Mesothelial cell of epicardium (in vitro differentiated cells): ENCODE measurements around the gene CD47. TPM values are rescaled to one million over a fixed set of nuclear protein-coding genes. Genes with fewer than 3 reads are reported as not detected.

Source experiments
- DNase-seq, 2 experiments: peaks; one replicate each; pipeline ENCODE4 v3.0.0; 2021; ENCODE audit warnings: low spot score in 2 of 2; ENCODE audit not compliant: unreplicated experiment in 2 of 2
- H3K27ac Mint-ChIP-seq: 2 replicates; pipeline ENCODE4 v1.8.0; 2021; ENCODE audit warnings: mixed read lengths
- H3K27me3 Mint-ChIP-seq: 2 replicates; pipeline ENCODE4 v1.8.0; 2021; ENCODE audit warnings: low read depth, mixed read lengths
- H3K36me3 Mint-ChIP-seq: 2 replicates; pipeline ENCODE4 v1.8.0; 2021; ENCODE audit warnings: mixed read lengths
- H3K4me1 Mint-ChIP-seq: 2 replicates; pipeline ENCODE4 v1.8.0; 2021; ENCODE audit warnings: mixed read lengths
- H3K4me3 Mint-ChIP-seq: 2 replicates; pipeline ENCODE4 v1.8.0; 2021; ENCODE audit warnings: mild to moderate bottlenecking, moderate library complexity, mixed read lengths
- H3K9me3 Mint-ChIP-seq: 2 replicates; pipeline ENCODE4 v1.8.0; 2021; ENCODE audit warnings: mixed read lengths
- CTCF ChIP-seq: fragments of 200-600 bp; sonication (generic); IDR thresholded peaks from one replicate; pipeline ENCODE4 v1.5.0; 2021; ENCODE audit warnings: antibody characterized with exemption; ENCODE audit not compliant: unreplicated experiment
- total RNA-seq: library from RNA; stranded (reverse); gene quantifications from 3 replicates; pipeline ENCODE4 v1.2.1, GENCODE V29; 2021

CD47 gene
- total RNA-seq, 1 donor from 2014 or later, result 174 TPM

DNA sequence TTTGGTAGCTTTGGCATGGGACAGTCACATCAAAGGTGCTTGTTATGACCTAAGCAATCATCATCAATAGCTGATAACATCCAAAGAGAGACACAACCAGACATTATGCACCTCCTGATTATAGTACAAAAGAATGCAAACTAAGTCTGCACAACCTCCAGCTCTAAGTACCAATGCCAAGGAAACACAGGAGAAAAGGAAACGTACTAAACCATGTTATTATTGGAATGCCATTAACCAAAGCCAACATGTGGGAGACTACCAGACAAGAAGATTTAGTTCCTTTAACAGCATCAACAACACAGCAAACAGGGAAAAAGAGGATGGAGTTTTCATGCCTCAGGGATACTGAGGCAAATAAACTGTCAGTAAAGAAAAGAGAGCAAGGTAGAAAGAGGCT, 61.4 kb downstream of the CD47 start:
- Mint-ChIP-seq H3K27me3 (no peaks in the 10 kb centered on the region), H3K27ac (no peak overlapping the region), H3K4me3 (no peak overlapping the region), H3K9me3 (peaks cover 7% of the 10 kb centered on the region), H3K36me3 (peaks cover 5% of the 10 kb centered on the region), H3K4me1 (peaks cover 26% of the 10 kb centered on the region)
- no peak for DNase-seq
- no peak for TF ChIP-seq CTCF

DNA sequence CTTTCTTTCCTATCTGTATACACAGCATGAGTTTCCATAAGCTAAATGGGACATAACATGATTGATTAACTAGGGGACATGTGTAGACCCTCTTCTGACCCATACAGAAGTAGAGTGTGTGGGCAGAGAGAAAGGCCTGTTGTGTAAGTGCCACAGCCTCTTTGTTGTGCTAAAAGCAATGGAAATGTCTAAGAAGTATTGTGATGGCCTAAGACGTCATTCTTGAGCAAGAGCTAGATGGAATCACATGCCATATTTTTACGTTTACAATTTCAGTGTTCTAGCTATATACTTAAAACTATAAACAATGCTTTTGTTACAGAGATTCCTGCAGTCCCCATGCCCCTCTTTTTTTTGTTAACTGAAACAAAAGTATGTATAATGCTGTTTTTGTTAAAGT, 61.9 kb downstream of the CD47 start:
- Mint-ChIP-seq H3K36me3 (peaks cover 5% of the 10 kb centered on the region), H3K27me3 (no peaks in the 10 kb centered on the region), H3K4me1 (peaks cover 29% of the 10 kb centered on the region), H3K9me3 (peaks cover 7% of the 10 kb centered on the region), H3K27ac (no peak overlapping the region), H3K4me3 (no peak overlapping the region)
- no peak for DNase-seq
- TF ChIP-seq CTCF, result no peak

- Mint-ChIP-seq H3K36me3 (peaks cover 5% of the 10 kb centered on the region), H3K27me3 (no peaks in the 10 kb centered on the region), H3K27ac (no peak overlapping the region), H3K4me1 (peaks cover 18% of the 10 kb centered on the region), H3K9me3 (peaks cover 11% of the 10 kb centered on the region), H3K4me3 (no peak overlapping the region)
- no peak for TF ChIP-seq CTCF
- no peak for DNase-seq
Measured at GRCh38 chr3:108025177-108025576, 65.7 kb downstream of the CD47 start.

- Mint-ChIP-seq H3K36me3 (peaks cover 5% of the 10 kb centered on the region), H3K4me1 (peaks cover 11% of the 10 kb centered on the region), H3K9me3 (peaks cover 11% of the 10 kb centered on the region), H3K27me3 (no peaks in the 10 kb centered on the region), H3K27ac (no peak overlapping the region), H3K4me3 (no peak overlapping the region)
- TF ChIP-seq CTCF, result no peak
- DNase-seq, result no peak
Measured at GRCh38 chr3:108024146-108024850, 66.5 kb downstream of the CD47 start.

DNA sequence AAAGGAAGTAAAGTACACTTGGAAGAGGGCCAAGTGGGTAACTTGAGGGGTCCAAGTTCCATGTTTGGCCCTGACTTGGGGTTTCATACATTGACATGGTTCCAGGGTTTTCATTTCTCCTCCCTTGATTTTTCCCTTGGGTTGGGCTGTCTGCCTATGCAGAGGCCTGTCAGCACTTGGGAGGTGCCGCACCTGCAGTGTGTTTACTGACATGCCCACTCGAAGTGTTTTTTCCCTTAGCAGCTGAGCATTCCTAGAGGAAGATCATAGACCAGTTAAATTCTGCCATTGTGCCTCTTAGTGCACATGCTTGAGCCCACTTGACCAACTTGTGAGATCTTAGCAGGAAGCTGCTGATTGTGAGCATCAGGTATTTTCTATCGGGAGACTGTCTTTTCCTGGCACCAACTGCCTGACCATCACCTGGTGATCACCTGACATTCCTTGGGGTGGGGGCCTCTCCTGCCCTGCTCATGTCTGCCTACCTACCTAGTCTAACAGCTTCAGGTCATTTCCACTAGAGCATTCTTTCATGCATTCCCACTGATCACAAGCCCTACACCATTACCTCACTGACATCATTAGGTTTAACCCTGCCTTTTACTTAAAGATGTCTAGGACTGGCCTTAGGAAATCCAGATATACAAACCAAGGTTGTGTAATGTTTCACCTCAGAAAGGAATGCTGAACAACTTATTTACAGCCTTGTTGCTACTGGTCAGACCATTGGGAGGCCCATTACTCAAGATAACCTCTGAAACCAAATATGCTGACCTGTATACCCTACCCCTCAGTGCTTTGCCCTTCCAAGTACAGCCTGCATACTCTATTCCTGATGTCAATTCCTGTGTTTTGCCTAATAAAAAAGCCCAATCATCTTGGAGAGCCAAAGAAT, 68.3 kb downstream of the CD47 start:
- H3K36me3 Mint-ChIP-seq, result peaks cover 5% of the 10 kb centered on the region
- H3K4me1 Mint-ChIP-seq, result peaks cover 11% of the 10 kb centered on the region
- DNase-seq, result no peak
- H3K9me3 Mint-ChIP-seq, result peaks cover 7% of the 10 kb centered on the region
- no peak overlapping the region for H3K4me3 Mint-ChIP-seq
- no peak overlapping the region for H3K27ac Mint-ChIP-seq
- no peaks in the 10 kb centered on the region for H3K27me3 Mint-ChIP-seq
- TF ChIP-seq CTCF, result no peak
